Cardiac fibroblast (primary cell): ENCODE measurements around the gene SUCLG2.
A peak's percentile ranks its signal among the peaks of the same experiment; 100 is the strongest.

Experiments
- DNase-seq, 2 donors: peaks; one replicate each; pipeline versions ENCODE4 v3.0.0 to v3.0.0-alpha.2; 2010; ENCODE audit warnings: low read depth in 2 of 2
- H3K4me3 ChIP-seq, 2 donors: replicated peaks in 1 of 2; 1 replicate in 1 of 2; 2 replicates in 1 of 2; pipeline ENCODE4 v1.5.1; 2011; ENCODE audit warnings: low read depth in 2 of 2, low read length in 2 of 2, mild to moderate bottlenecking in 2 of 2, moderate library complexity in 1 of 2
- TF ChIP-seq, protein P1 (sequence below): IDR thresholded peaks from one replicate; pipeline ENCODE4 v1.5.1; 2011; ENCODE audit warnings: low read depth, mild to moderate bottlenecking, low read length, inconsistent platforms

SUCLG2 gene

DNA sequence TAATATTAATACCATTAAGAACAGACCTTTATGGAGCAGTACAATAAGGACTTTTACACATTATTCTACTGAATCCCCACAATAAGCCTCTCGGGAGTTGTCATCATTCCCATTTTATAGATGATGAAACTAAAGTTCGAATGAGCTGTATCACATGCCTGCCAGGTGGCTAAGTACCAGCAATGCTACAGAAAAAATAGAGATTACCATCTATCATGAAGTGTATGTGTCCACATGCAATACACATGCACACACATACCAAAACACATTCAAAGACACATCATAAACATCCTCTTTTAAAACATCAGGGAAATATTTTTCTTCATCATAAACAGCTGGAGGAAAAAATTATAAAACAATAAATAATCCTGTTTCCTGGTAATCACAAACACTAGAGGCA is 136.6 kb downstream of the SUCLG2 start:
- DNase-seq = no peak
- H3K4me3 ChIP-seq = no peak overlapping the region
- TF ChIP-seq, protein P1, sequence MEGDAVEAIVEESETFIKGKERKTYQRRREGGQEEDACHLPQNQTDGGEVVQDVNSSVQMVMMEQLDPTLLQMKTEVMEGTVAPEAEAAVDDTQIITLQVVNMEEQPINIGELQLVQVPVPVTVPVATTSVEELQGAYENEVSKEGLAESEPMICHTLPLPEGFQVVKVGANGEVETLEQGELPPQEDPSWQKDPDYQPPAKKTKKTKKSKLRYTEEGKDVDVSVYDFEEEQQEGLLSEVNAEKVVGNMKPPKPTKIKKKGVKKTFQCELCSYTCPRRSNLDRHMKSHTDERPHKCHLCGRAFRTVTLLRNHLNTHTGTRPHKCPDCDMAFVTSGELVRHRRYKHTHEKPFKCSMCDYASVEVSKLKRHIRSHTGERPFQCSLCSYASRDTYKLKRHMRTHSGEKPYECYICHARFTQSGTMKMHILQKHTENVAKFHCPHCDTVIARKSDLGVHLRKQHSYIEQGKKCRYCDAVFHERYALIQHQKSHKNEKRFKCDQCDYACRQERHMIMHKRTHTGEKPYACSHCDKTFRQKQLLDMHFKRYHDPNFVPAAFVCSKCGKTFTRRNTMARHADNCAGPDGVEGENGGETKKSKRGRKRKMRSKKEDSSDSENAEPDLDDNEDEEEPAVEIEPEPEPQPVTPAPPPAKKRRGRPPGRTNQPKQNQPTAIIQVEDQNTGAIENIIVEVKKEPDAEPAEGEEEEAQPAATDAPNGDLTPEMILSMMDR = no peak

DNA sequence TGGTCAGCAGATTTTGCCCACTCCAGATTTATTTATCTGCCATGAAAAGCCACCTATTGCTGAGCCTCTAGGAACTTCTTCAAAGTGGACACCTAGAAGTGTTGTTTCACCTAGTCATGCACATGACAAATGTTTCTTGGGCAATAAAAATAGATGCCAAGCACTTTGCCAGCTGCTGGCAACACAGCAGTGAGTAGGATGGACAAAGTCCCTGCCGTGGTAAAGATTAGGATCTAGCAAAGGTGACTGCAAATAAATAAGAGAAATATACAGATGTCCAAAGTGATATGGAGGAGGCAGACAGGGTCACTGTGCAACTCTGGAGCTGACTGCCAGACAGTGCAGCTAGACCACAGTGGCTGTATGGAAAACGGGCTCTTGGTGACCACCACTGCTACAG is 137.9 kb downstream of the SUCLG2 start:
- H3K4me3 ChIP-seq = no peak overlapping the region
- no peak for DNase-seq
- TF ChIP-seq, protein P1 = no peak

DNA sequence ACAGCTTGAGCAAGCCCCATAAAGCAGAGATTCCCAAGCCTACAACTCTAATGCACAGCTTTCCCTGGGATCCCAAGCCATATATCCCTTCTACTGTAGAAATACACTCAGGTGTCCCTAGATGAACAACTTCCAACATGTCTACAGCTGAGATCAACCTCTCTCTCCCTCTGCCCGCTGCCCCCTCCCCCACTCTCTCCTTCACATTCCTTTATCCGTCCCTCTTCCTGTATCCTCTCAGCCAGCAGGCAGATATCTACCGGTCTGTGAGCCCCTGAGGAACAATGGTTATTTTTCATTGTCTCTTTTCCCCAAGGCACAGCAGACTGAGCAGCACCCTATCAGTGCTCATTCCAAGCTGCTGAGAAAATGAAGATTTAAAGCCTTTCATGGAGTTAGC is 138.6 kb downstream of the SUCLG2 start:
- peak in 1 of 2 donors; percentile 19 for DNase-seq
- TF ChIP-seq, protein P1 = no peak
- H3K4me3 ChIP-seq = no peak overlapping the region

DNA sequence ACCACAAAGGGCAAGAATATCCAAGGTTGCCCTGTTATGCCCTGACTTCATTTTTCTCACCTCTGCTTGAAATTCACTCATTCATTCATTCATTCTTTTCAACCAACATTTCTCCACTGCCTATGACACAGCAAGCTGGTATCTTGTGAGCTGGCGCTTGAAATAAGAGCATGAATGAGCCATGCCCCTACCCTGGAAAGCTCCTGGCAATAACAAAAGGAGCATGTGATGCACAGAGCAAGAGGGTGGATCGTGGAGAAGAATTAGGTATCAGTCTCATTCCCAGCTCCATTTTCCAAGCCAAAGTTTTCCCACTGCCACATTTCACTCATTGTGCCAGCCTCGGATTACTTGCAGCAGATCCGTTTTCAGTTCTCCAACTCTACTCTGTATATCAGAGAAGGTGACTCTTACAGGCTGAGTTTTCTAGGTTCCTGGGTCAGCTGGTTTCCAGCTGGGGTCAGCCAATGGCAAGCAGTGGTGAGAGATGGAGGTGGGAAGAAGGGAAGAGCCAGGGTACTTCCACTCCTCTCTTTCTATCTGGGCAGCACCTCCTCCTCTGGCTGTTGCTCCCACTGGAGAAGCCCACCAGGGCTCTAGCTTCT is 144.8 kb downstream of the SUCLG2 start:
- TF ChIP-seq, protein P1 = no peak
- DNase-seq = peak in 1 of 2 donors; percentile 23

DNA sequence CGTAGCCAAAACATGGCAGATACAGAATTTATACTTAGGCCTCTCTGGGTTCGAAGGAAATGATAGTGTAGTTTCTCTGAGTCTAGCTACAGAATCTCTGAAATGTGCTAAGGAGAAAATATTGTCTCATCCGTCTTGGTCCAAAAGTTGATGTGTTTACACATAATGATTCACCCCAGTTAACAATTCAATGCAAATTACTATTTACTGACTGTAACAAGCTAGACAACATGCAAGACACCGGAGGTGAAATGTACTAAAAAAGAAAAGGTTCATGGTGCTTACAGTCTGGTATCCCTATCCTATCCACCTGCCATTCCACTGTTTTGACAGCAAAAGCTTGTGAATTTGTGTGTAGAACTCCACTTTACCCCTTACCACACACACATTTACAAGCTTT is 146.8 kb downstream of the SUCLG2 start:
- no peak for DNase-seq
- no peak overlapping the region for H3K4me3 ChIP-seq
- TF ChIP-seq, protein P1 = no peak

More for the DNA sequence above, 144.8 kb downstream of the SUCLG2 start:
- H3K4me3 ChIP-seq = no peak overlapping the region

DNA sequence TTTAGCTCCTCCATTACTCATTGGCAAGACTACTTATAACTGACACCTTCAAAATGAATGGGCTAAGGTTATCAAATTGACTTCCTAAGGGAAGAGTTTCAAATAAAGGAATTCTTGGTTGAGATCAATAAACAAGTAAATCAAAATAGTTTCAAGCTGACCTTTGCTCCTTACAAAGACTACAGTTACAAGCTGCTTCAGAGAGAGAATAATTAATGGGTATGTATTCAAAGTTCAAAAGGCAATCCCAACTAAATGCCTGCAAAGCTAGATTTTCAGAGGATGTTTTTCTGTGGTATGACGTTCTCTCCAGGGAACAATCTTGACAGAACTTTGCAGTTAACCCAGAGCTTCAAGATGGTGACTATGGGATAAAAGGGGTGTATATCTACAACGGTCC is 153.7 kb downstream of the SUCLG2 start:
- TF ChIP-seq, protein P1 = no peak
- DNase-seq = no peak
- no peak overlapping the region for H3K4me3 ChIP-seq

DNA sequence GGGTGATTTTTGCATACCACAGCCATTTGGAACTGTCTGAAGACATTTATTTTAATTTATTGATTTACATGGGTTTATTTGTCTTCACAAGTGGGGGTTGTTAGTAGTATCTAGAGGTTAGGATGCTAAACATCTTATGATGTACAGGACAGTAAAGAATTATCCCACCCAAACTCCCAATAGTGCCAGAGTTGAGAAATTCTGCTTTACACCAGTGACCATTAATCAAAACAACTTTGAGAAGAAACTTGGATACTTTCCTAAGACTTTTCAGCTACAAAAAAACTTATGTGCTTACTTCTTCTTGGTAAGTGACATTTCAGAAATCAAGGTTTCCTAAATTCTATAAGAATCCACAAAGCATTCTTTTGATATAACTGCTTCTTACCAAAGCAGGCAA is 156.7 kb downstream of the SUCLG2 start:
- H3K4me3 ChIP-seq = no peak overlapping the region
- DNase-seq = no peak
- TF ChIP-seq, protein P1 = no peak
